HCT116 (cell line): ENCODE measurements around the gene NDUFAF2. TPM values are rescaled to one million over a fixed set of nuclear protein-coding genes. Genes with fewer than 3 reads are reported as not detected.

Experiments used
- ATAC-seq: fragments of 200-7000 bp; cut with Tn5 transposase; 2 replicates; pipeline ENCODE4 v1.9.1; 2020; ENCODE audit warnings: mild to moderate bottlenecking, moderate library complexity
- BruUV-seq: library from RNA; stranded (reverse); fragments of 400-500 nt; replicated peaks from 2 replicates; lab custom pipeline; 2021; lab: Mats Ljungman, UMichigan
- CTCF ChIA-PET: fragments of 300-600 bp; sonication (Branson Sonifier 250); formaldehyde crosslinking; loops from one replicate; lab custom pipeline; 2021; ENCODE audit warnings: antibody characterized with exemption; lab: Charles Lee
- POLR2A ChIA-PET: fragments of 300-600, 350-600 bp; sonication (Branson Sonifier 250); formaldehyde crosslinking; loops from one replicate; lab custom pipeline; 2021; ENCODE audit warnings: antibody characterized with exemption; lab: Charles Lee
- RAD21 ChIA-PET, 2 experiments: fragments of 300-600 bp; sonication (Branson Sonifier 250); formaldehyde crosslinking; loops; one replicate each; lab custom pipeline; 2023; ENCODE audit warnings: low total read pairs in 2 of 2; ENCODE audit not compliant: uncharacterized antibody in 2 of 2, unreplicated experiment in 2 of 2, low non-redundant PET in 1 of 2; lab: Charles Lee
- DNase-seq: peaks from one replicate; pipeline ENCODE4 v3.0.0-alpha.2; 2010; ENCODE audit warnings: low read depth, low spot score
- H2AFZ ChIP-seq: fragments of 200-600 bp; shearing (Covaris generic), sonication (generic); 2 replicates; pipeline ENCODE4 v1.6.1; 2017; ENCODE audit warnings: low read depth, mixed run types, mixed read lengths, antibody characterized with exemption, low read length; ENCODE audit not compliant: poor library complexity, severe bottlenecking
- H3K27ac ChIP-seq: 2 replicates; pipeline ENCODE4 v1.5.1; 2012; ENCODE audit warnings: low read depth, low read length
- H3K27me3 ChIP-seq: fragments of 200-600 bp; sonication (generic); 2 replicates; pipeline ENCODE4 v1.6.1; 2016; ENCODE audit warnings: mixed run types, low read length, mixed read lengths; ENCODE audit not compliant: insufficient read depth
- H3K36me3 ChIP-seq, 2 experiments: fragments of 200-500 bp in 1 of 2; fragments of 200-600 bp in 1 of 2; sonication (Bioruptor generic) in 1 of 2; sonication (generic) in 1 of 2; 2 replicates each; pipeline versions ENCODE4 v1.5.1 to v1.6.1; 2014 to 2016; ENCODE audit warnings: low read length in 2 of 2, inconsistent platforms in 1 of 2, mixed read lengths in 1 of 2, mixed run types in 1 of 2; ENCODE audit not compliant: insufficient read depth in 2 of 2, control insufficient read depth in 1 of 2
- H3K4me1 ChIP-seq, 2 experiments: fragments of 200-600 bp in 1 of 2; sonication (generic) in 1 of 2; 2 replicates each; pipeline versions ENCODE4 v1.5.1 to v1.6.1; 2012 to 2017; ENCODE audit warnings: low read length in 2 of 2, inconsistent platforms in 1 of 2, mild to moderate bottlenecking in 1 of 2, mixed read lengths in 1 of 2, mixed run types in 1 of 2, moderate library complexity in 1 of 2; ENCODE audit not compliant: insufficient read depth in 2 of 2, control insufficient read depth in 1 of 2
- H3K4me2 ChIP-seq: fragments of 200-600 bp; sonication (generic); 2 replicates; pipeline ENCODE4 v1.6.1; 2017; ENCODE audit warnings: mixed run types, low read length, mixed read lengths
- H3K4me3 ChIP-seq, 2 experiments: fragments of 200-600 bp in 1 of 2; sonication (generic) in 1 of 2; replicated peaks in 1 of 2; 2 replicates each; pipeline ENCODE4 v1.5.1; 2011 to 2016; ENCODE audit warnings: low read length in 2 of 2, control low read depth in 1 of 2, low read depth in 1 of 2, mild to moderate bottlenecking in 1 of 2, mixed read lengths in 1 of 2, mixed run types in 1 of 2
- H3K79me2 ChIP-seq: fragments of 200-600 bp; sonication (generic); 2 replicates; pipeline ENCODE4 v1.6.1; 2017; ENCODE audit warnings: mild to moderate bottlenecking, mixed run types, low read length, moderate library complexity, mixed read lengths; ENCODE audit not compliant: insufficient read depth
- H3K9ac ChIP-seq: fragments of 200-600 bp; sonication (generic); 2 replicates; pipeline ENCODE4 v1.6.1; 2016; ENCODE audit warnings: low read length, mixed read lengths
- H3K9me2 ChIP-seq: fragments of 200-600 bp; sonication (generic), shearing (Covaris generic); 2 replicates; pipeline ENCODE4 v1.6.1; 2017; ENCODE audit warnings: mixed run types, mild to moderate bottlenecking, moderate library complexity; ENCODE audit not compliant: insufficient read depth
- H3K9me3 ChIP-seq, 2 experiments: fragments of 200-500 bp in 1 of 2; fragments of 200-600 bp in 1 of 2; sonication (Bioruptor generic) in 1 of 2; sonication (generic) in 1 of 2; 2 replicates each; pipeline ENCODE4 v1.6.1; 2014 to 2017; ENCODE audit warnings: low read length in 2 of 2, mixed read lengths in 2 of 2, inconsistent platforms in 1 of 2, low read depth in 1 of 2, mild to moderate bottlenecking in 1 of 2, mixed run types in 1 of 2, moderate library complexity in 1 of 2; ENCODE audit not compliant: control insufficient read depth in 1 of 2, insufficient read depth in 1 of 2
- H4K20me1 ChIP-seq: fragments of 200-600 bp; sonication (generic), shearing (Covaris generic); 2 replicates; pipeline ENCODE4 v1.6.1; 2017; ENCODE audit warnings: mixed run types, mild to moderate bottlenecking, moderate library complexity; ENCODE audit not compliant: insufficient read depth
- CBX3 ChIP-seq: IDR thresholded peaks from 2 replicates; pipeline ENCODE4 v1.6.1; 2012; ENCODE audit warnings: low read depth
- CEBPB ChIP-seq: IDR thresholded peaks from 2 replicates; pipeline ENCODE4 v1.6.1; 2012; ENCODE audit warnings: low read depth
- CTCF ChIP-seq, 3 experiments: fragments of 200-600 bp in 1 of 3; sonication (generic) in 1 of 3; IDR thresholded peaks in 2 of 3; conservative IDR thresholded peaks in 1 of 3; 2 replicates each; pipeline ENCODE4 v1.5.1; 2012 to 2017; ENCODE audit warnings: low read depth in 2 of 3, low read length in 2 of 3, antibody characterized with exemption in 1 of 3, borderline replicate concordance in 1 of 3, control low read depth in 1 of 3, mild to moderate bottlenecking in 1 of 3, mixed read lengths in 1 of 3, mixed run types in 1 of 3, moderate library complexity in 1 of 3; ENCODE audit not compliant: insufficient read depth in 1 of 3
- EGR1 ChIP-seq: IDR thresholded peaks from 2 replicates; pipeline ENCODE4 v1.6.1; 2012; ENCODE audit warnings: low read depth
- POLR2A ChIP-seq: IDR thresholded peaks from 2 replicates; pipeline ENCODE4 v1.7.0; 2011; ENCODE audit warnings: borderline replicate concordance; ENCODE audit not compliant: insufficient read depth, insufficient read length; ENCODE audit errors: extremely low read depth
- RAD21 ChIP-seq: IDR thresholded peaks from 2 replicates; pipeline ENCODE4 v1.6.1; 2012; ENCODE audit warnings: low read depth, mild to moderate bottlenecking
- REST ChIP-seq: IDR thresholded peaks from 2 replicates; pipeline ENCODE4 v1.6.1; 2012; ENCODE audit warnings: low read depth
- TCF7L2 ChIP-seq: IDR thresholded peaks from 2 replicates; pipeline ENCODE4 v1.7.0; 2011; ENCODE audit warnings: borderline replicate concordance, inconsistent platforms; ENCODE audit not compliant: insufficient read depth, insufficient read length; ENCODE audit errors: extremely low read depth
- ZBTB33 ChIP-seq: IDR thresholded peaks from 2 replicates; pipeline ENCODE4 v1.6.1; 2011; ENCODE audit warnings: mild to moderate bottlenecking, low read length, moderate library complexity; ENCODE audit not compliant: insufficient replicate concordance; ENCODE audit errors: extremely low read depth
- ZFX ChIP-seq: fragments of 450-650 bp; IDR thresholded peaks from 2 replicates; pipeline ENCODE4 v1.6.1; 2017
- intact Hi-C: fragments of 100-400 bp; cut with micrococcal nuclease; formaldehyde crosslinking; loops from 2 replicates; pipeline ENCODE4 v1.10.0; 2022
- total RNA-seq: library from RNA; stranded (reverse); gene quantifications from one replicate; pipeline ENCODE4 v1.2.1, GENCODE V29; 2021; ENCODE audit not compliant: unreplicated experiment

Gene NDUFAF2
- total RNA-seq, 1 experiment from 2014 or later = 36.9 TPM

- intact Hi-C loops = no loop called here
- H3K4me1 ChIP-seq = no peaks in the 10 kb centered on the region
- H2AFZ ChIP-seq = no peak overlapping the region
- no peak for TF ChIP-seq RAD21
- TF ChIP-seq CTCF (IDR thresholded peaks at IDR 0.05 in 2 of 3, conservative IDR thresholded peaks at IDR 0.05 in 1 of 3; ENCODE audit: borderline replicate concordance in 1 of 3, insufficient read depth in 1 of 3, low read depth in 2 of 3, low read length in 2 of 3) = no peak
- TF ChIP-seq EGR1 = no peak
- TF ChIP-seq CEBPB = no peak
- TF ChIP-seq ZBTB33 = no peak
- no peak for TF ChIP-seq ZFX
- TF ChIP-seq REST = no peak
- no peak for TF ChIP-seq TCF7L2
- no peak for TF ChIP-seq CBX3
- TF ChIP-seq POLR2A = no peak
- H3K9me3 ChIP-seq = no peaks in the 10 kb centered on the region
- DNase-seq (no peak), ATAC-seq (no peak)
- H3K4me2 ChIP-seq = no peak overlapping the region
- no peaks in the 10 kb centered on the region for H3K36me3 ChIP-seq
- no peaks in the 10 kb centered on the region for H3K27me3 ChIP-seq
- no peaks in the 10 kb centered on the region for H3K79me2 ChIP-seq
- H3K27ac ChIP-seq = no peak overlapping the region
- no peaks in the 10 kb centered on the region for H4K20me1 ChIP-seq
- ChIA-PET POLR2A (no interaction called here), RAD21 (no interaction called here), CTCF (no interaction called here)
- no peak overlapping the region for H3K9ac ChIP-seq
- no TSS peak for BruUV-seq
- no peaks in the 10 kb centered on the region for H3K9me2 ChIP-seq
- H3K4me3 ChIP-seq = no peak overlapping the region
These were observed 155.4 kb downstream of the NDUFAF2 start for GRCh38 chr5:61100437-61100836.
